CD4-positive, alpha-beta T cell treated with Interleukin-6 for 4 hours (primary cell): ENCODE measurements around the gene MS4A18.
A peak's percentile ranks its signal among the peaks of the same experiment; 100 is the strongest.
"Not testable (repeated sequence)": the region's sequence is repeated elsewhere in the genome, so short reads cannot be mapped to it uniquely, and the experiment has no call there.

Experiments used
- DNase-seq: peaks from one replicate; pipeline ENCODE4 v3.0.0-alpha.2; 2020; ENCODE audit warnings: mixed read lengths

Gene MS4A18

GRCh38 chr11:60740573-60740972, 16.1 kb downstream of the MS4A18 start:
- no peak for DNase-seq

DNA sequence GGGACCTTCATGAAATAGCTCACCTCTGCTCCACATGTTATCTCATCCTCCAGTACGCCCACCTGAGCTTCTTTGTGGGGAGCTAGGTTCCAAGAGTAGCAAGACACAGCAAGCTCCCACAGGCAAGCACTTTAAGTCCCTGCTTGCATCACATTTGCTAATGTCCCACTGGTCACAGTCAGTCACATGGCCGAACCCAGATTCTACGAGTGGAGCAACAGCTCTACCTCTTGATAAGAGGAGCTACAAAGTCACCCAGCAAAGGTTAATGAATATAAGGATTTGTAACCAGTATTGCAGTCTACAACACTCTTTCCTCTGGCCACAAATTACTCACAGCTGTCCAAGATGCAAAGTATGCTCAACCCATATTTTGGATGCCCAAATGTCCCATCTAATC, 16.9 kb downstream of the MS4A18 start:
- no peak for DNase-seq

DNA sequence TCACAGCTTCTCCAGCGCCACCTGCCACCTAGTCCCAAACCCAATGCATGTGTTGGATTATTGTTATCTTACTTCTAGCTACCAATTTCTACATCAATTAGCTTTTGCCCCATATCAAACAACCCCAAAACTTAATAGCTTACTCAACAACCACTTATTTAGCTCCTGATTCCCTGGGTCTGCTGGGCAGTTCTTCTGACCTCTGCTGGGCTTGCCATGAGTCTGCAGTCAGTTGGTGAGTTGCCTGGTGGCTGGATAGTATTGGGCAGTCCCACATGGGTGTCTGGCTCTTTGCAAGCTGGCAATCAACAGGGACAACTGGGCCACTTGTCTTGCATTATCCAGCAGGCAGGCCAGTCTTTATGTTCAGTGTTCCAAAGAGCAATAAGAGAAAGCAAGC, 18.5 kb downstream of the MS4A18 start:
- no peak for DNase-seq

GRCh38 chr11:60744114-60744513, 19.6 kb downstream of the MS4A18 start:
- no peak for DNase-seq

DNA sequence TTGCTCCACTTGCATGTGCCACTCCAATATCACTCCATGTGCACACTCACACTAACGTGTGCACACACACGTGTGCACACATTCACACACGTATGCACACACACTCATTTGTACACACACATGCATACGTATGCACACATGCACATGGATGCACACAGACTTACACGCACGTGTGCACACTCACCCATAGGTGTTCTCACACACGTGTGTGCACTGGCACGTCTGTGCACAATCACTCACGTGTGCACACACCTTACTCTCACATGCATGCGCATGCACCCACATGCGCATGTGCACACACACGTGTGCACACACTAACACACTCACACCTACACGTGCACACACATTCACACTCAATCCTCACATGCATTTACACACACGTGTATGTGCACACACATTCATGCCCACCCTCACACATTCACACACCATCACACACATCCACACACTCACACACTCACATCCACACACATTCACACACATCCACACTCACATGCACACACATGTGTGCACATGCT, 22.9 kb downstream of the MS4A18 start:
- DNase-seq: no peak

DNA sequence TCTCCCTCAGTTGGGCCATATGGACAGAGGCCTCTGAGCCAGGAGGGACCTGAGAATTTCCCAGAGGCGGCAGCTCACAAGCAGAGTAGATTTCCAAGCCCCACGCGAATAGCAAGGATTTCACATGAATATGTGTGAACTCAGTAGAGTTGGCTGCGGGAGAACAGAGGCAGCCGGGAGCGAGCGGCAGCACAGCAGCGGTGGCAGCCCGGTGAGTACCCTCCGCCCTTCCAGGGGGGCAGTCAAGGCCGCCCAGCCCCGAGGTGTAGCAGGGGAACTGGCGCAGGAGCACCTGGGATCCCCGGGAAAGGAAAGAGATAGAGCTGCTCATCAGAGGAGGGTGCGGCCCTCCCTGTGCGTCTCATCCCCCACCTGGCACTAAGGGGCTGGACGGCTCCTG, 23.7 kb downstream of the MS4A18 start:
- DNase-seq: no peak

GRCh38 chr11:60748821-60749220, 24.3 kb downstream of the MS4A18 start:
- DNase-seq: no peak

DNA sequence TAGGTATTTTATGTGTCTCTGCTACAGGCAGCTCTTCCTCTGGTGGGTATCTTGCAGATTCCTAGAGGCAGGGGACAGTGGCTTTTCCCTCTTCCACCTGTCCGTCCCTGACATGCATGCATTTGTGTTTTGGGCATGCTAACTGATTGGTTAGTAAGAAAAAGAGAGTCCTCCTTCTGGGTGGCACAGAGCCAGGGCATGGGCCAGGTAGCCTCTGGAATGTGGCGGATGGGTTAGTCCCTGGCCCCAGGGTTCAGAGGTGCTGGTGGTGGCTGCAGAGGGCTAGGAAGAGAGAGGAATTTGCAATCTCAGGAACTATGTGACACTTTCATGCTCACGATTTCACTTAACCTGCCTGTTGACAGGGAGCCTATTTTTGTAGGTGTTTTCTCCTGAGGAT, 26.4 kb downstream of the MS4A18 start:
- no peak for DNase-seq

- DNase-seq: no peak
Measured at GRCh38 chr11:60753309-60753708, 28.8 kb downstream of the MS4A18 start.

- DNase-seq: no peak
Measured at GRCh38 chr11:60754887-60755286, 30.4 kb downstream of the MS4A18 start.

DNA sequence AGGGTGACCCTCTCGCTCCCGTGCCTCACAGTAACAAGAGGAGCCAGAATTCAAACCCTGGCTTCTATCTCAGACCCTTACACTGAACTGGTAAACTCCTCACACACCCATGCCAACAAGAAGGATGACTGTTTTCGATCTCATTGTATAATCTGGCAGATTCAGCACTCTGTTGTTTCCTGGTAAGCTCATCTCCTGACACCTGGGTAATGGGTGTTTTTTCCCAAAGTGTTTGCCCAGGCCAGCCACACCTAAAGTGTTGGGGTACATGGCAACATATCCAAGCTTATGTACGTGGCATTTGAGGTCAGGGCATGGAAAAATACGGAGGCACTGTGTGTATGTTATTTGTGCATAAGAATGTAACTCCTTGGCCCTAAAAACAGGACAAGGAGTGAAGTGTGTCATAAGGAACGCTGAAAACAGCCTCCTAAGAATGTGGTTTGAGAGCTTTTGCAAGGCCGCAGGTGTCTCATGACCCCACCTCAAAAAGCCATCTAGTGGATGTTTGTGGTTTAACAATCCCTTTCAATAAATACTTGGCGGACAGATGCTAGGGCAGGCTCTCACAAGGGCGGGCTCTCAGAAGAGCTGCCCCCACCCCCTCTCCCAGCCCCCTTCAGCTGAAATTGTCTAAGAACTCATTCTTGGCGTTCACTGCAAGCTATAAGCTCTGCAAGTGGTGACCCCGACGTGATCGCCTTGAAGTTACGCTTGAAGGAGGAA, 31.9 kb downstream of the MS4A18 start, which contains the start of gene MS4A15:
Gene MS4A15, plus strand, starts transcription at position 561 of the 726 bp plus-strand sequence. CDS start 6,867 bp downstream, outside the sequence.
- no peak for DNase-seq

GRCh38 chr11:60757231-60757800, 32.8 kb downstream of the MS4A18 start:
- DNase-seq: no peak

GRCh38 chr11:60758671-60759070, 34.2 kb downstream of the MS4A18 start:
- DNase-seq: not testable (repeated sequence)

DNA sequence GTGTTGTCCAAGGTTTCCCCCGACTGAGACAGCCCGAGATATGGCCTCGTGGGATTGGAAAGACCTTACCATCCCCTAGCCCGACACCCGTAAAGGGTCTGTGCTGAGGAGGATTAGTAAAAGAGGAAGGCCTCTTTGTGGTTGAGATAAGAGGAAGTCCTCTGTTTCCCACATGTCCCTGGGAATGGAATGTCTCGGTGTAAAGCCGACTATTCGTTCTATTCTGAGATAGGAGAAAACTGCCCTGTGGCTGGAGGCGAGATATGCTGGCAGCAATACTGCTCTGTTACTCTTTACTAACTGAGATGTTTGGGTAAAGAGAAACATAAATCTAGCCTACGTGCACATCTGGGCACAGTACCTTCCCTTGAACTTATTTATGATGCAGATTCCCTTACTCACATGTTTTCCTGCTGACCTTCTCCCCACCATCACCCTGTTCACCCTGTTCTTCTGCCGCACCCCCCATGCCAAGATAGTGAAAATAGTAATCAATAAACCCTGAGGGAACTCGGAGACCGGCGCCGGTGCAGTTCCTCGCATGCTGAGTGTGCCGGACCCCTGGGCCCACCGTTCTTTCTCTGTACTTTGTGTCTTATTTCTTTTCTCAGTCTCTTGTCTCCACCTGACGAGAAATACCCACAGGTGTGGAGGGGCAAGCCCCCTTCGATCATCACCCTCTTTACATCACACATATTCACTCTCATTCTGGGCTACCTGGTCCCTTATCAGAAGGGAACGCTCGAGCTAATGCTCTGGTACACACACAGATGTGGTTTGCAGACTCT, 35.1 kb downstream of the MS4A18 start:
- DNase-seq: not testable (repeated sequence)

DNA sequence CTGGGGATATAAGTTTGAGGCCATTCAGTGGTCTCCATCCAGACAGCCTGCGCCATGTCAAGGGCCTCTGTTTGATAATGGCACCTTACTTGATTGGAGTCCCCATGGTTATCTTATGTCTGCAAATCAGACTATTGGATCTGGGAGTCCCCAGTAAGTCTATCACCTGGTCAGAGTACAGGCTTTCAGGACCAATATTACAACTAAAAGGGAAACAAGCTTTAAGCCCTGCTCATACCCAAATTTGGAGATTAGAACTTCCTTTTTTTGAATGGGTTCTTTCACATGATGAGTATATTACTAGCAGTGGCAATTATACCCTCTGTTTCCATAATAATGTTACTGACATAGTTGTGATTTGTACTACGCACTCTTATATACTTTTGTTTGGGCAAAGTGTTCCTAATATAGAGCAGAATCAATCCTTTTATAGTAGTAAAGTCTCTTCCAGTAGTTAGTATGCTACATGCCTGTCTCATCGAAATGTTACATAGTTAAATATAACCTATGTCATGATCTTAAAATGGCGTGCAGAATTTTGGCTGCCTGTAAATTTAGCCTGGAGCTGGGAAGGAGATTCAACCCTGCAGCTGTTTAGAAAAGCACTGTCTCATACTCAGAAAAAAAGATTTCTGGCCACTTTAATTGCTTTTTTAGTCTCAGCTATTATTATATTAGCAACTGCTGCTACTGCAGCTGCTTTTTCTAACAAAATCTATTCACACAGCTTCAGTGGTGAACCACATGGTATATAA, 37.1 kb downstream of the MS4A18 start:
- DNase-seq: no peak

DNA sequence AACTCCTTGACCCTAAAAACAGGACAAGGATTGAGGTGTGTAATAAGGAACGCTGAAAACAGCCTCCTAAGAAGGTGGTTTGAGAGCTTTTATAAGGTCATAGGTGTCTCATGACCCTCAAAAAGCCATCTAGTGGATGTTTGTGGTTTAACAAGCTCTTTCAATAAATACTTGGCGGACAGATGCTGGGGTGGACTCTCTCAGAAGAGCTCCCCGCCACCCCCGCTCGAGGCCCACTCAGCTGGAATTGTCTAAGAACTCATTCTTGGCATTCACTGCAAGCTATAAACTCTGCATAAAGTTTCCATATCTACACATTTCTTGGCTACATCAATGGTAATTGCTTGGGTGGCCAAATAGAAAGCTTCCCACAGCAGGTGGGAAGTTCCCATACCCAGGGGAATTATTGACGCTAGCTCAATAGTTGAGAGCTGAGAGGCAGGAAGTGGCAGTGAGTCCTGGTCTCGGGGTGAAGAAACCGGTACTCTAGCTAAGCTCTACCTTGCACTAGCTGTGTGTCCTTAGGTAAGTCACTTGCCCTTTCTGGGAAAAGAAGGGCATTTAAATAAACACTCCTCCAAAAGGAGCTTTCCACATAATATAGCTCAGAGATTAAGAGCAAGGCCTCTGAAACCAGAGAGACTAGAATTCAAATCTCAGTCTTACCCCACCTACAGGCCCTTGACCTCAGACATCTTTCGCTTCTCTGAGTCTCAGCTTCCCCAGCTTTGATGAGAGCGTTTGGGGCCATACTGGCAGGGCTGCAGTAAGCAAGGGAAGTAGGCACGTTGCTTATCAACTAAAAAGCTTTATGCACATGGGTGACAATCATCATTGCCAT, 38.6 kb downstream of the MS4A18 start:
- no peak for DNase-seq

GRCh38 chr11:60763692-60764369, 39.3 kb downstream of the MS4A18 start:
- no peak for DNase-seq

- DNase-seq: no peak
Measured at GRCh38 chr11:60764879-60765278, 40.4 kb downstream of the MS4A18 start.

DNA sequence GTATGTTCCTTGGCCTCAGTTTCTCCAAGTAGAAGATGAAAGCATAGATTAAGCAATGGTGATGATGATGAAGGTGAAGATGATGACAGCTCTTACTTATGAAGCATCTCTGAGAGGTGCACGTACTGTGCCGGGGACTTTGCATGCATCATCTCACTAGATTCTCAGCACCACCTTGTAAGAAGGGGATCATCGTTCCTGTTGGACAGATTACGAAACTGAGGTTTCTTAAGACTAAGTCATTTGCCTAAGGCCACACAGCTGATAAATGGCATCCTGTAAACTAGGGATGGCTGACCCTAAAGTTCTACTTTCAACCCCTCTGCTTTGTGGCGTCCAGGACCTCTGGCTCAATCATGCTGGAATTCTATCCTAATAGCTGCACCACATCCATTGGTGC, 40.8 kb downstream of the MS4A18 start:
- DNase-seq: no peak

GRCh38 chr11:60766547-60766946, 42.0 kb downstream of the MS4A18 start:
- no peak for DNase-seq

DNA sequence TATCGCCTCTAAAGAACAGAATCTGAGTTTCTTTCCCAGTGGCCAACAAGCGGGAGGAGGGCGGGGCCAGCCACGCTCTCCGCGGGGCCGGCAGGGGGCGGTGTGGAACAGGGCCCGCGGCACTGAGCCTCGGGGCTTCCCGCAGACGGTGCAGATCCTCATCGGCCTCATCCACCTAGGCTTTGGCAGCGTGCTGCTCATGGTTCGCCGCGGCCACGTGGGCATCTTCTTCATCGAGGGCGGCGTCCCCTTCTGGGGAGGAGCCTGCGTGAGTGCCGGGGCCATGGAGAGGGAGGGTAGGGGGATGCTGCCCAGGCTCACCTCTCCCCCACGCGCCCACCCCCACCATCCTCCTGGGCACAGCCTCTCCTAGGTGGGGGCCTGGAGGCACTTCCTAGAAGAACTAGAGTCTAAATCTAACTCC, 42.9 kb downstream of the MS4A18 start:
- DNase-seq: peak; percentile 4
